Amniotic stem cell (primary cell): ENCODE measurements around the gene CLCN4.

Experiments used
- DNase-seq: peaks from one replicate; lab custom pipeline; 2025; lab: John Stamatoyannopoulos, UW

CLCN4 gene

GRCh38 chrX:10197279-10198210 lies 40.8 kb downstream of the CLCN4 start:
- DNase-seq: no peak

GRCh38 chrX:10198254-10198653 lies 41.5 kb downstream of the CLCN4 start:
- DNase-seq: no peak

- DNase-seq: no peak
These were observed 42.4 kb downstream of the CLCN4 start for GRCh38 chrX:10199212-10199611.

GRCh38 chrX:10203617-10204016 lies 46.8 kb downstream of the CLCN4 start:
- no peak for DNase-seq

GRCh38 chrX:10206317-10206716 lies 49.5 kb downstream of the CLCN4 start:
- no peak for DNase-seq

- no peak for DNase-seq
These were observed 51.6 kb downstream of the CLCN4 start for GRCh38 chrX:10208281-10208856.

- DNase-seq: no peak
These were observed 52.2 kb downstream of the CLCN4 start for GRCh38 chrX:10208953-10209352.

- DNase-seq: no peak
These were observed 55.6 kb downstream of the CLCN4 start for GRCh38 chrX:10212395-10212794.

GRCh38 chrX:10213716-10214115 lies 56.9 kb downstream of the CLCN4 start:
- no peak for DNase-seq

GRCh38 chrX:10216208-10216607 lies 59.4 kb downstream of the CLCN4 start:
- no peak for DNase-seq

GRCh38 chrX:10217198-10217597 lies 60.4 kb downstream of the CLCN4 start:
- no peak for DNase-seq

GRCh38 chrX:10221651-10222050 lies 64.9 kb downstream of the CLCN4 start:
- no peak for DNase-seq

GRCh38 chrX:10223276-10223675 lies 66.5 kb downstream of the CLCN4 start:
- no peak for DNase-seq

- no peak for DNase-seq
These were observed 67.0 kb downstream of the CLCN4 start for GRCh38 chrX:10223781-10224180.

GRCh38 chrX:10230222-10230621 lies 73.4 kb downstream of the CLCN4 start:
- no peak for DNase-seq

GRCh38 chrX:10231461-10231860 lies 74.7 kb downstream of the CLCN4 start:
- no peak for DNase-seq

- DNase-seq: no peak
These were observed 76.4 kb downstream of the CLCN4 start for GRCh38 chrX:10233173-10233572.

GRCh38 chrX:10233696-10234095 lies 76.9 kb downstream of the CLCN4 start:
- no peak for DNase-seq

- DNase-seq: peak; percentile 24
These were observed 79.1 kb downstream of the CLCN4 start for GRCh38 chrX:10235851-10236250.

- DNase-seq: no peak
These were observed 80.5 kb downstream of the CLCN4 start for GRCh38 chrX:10237241-10237640.

- DNase-seq: no peak
These were observed 82.9 kb downstream of the CLCN4 start for GRCh38 chrX:10239611-10240064.

- no peak for DNase-seq
These were observed 84.1 kb downstream of the CLCN4 start for GRCh38 chrX:10240918-10241317.

- no peak for DNase-seq
These were observed 85.3 kb downstream of the CLCN4 start for GRCh38 chrX:10242026-10242425.
